HEK293 (cell line): ENCODE data around the gene TLK1.
A peak's percentile ranks its signal among the peaks of the same experiment; 100 is the strongest.

Experiments
- CTCF ChIA-PET: fragments of 350-600 bp; formaldehyde crosslinking; extraction: SDS; loops from one replicate; lab custom pipeline; 2021; ENCODE audit warnings: antibody characterized with exemption; lab: Yijun Ruan, JAX
- POLR2A ChIA-PET: fragments of 300-600 bp; formaldehyde crosslinking; extraction: SDS; loops from one replicate; lab custom pipeline; 2020; ENCODE audit warnings: antibody characterized with exemption, inconsistent platforms; lab: Yijun Ruan, JAX
- H3K27ac ChIP-seq: fragments of 200-500 bp; sonication (Bioruptor generic); 2 replicates; pipeline ENCODE4 v1.5.1; 2014; ENCODE audit warnings: low read depth, low read length, control low read depth, inconsistent platforms; ENCODE audit errors: extremely low read depth
- H3K36me3 ChIP-seq, 2 experiments: fragments of 200-500 bp in 1 of 2; sonication (Bioruptor generic) in 1 of 2; 1 replicate in 1 of 2; 2 replicates in 1 of 2; pipeline ENCODE4 v1.5.1; 2014 to 2017; ENCODE audit warnings: inconsistent platforms in 2 of 2, low read length in 2 of 2; ENCODE audit not compliant: control insufficient read depth in 2 of 2, insufficient read depth in 1 of 2
- H3K4me1 ChIP-seq: fragments of 200-500 bp; sonication (Bioruptor generic); 2 replicates; pipeline ENCODE4 v1.5.1; 2014; ENCODE audit warnings: mild to moderate bottlenecking, low read length, inconsistent platforms; ENCODE audit not compliant: control insufficient read depth, insufficient read depth
- H3K4me3 ChIP-seq: 2 replicates; pipeline ENCODE4 v1.5.1; 2011; ENCODE audit warnings: low read depth, mild to moderate bottlenecking, control low read depth, low read length, moderate library complexity
- H3K9me3 ChIP-seq: fragments of 200-500 bp; sonication (Bioruptor generic); 2 replicates; pipeline ENCODE4 v1.5.1; 2014; ENCODE audit warnings: low read depth, low read length, inconsistent platforms; ENCODE audit not compliant: control insufficient read depth, insufficient read depth
- BCL11A ChIP-seq: fragments of 450-650 bp; formaldehyde crosslinking; IDR thresholded peaks from 2 replicates; pipeline ENCODE4 v1.5.1; 2016; ENCODE audit warnings: low read depth, missing biosample characterization, missing genetic modification characterization
- EGR2 ChIP-seq: fragments of 450-650 bp; formaldehyde crosslinking; IDR thresholded peaks from 2 replicates; pipeline ENCODE4 v1.5.1; 2016; ENCODE audit warnings: low read depth, missing biosample characterization, missing genetic modification characterization
- GFI1B ChIP-seq: fragments of 450-650 bp; formaldehyde crosslinking; IDR thresholded peaks from 2 replicates; pipeline ENCODE4 v1.5.1; 2016; ENCODE audit warnings: missing biosample characterization, missing genetic modification characterization
- HOXC10 ChIP-seq: sonication (generic); formaldehyde crosslinking; IDR thresholded peaks from 2 replicates; pipeline ENCODE4 v1.8.1; 2023; ENCODE audit warnings: mild to moderate bottlenecking, missing genetic modification reagents
- KLF16 ChIP-seq: fragments of 450-650 bp; formaldehyde crosslinking; IDR thresholded peaks from 2 replicates; pipeline ENCODE4 v1.5.1; 2017; ENCODE audit warnings: missing biosample characterization, missing genetic modification characterization
- PRDM1 ChIP-seq: fragments of 450-650 bp; formaldehyde crosslinking; IDR thresholded peaks from 2 replicates; pipeline ENCODE4; 2016; ENCODE audit warnings: missing biosample characterization, missing genetic modification characterization
- ZBTB48 ChIP-seq: fragments of 450-650 bp; formaldehyde crosslinking; IDR thresholded peaks from 2 replicates; pipeline ENCODE4 v1.5.1; 2016; ENCODE audit warnings: missing biosample characterization, missing genetic modification characterization
- ZEB2 ChIP-seq: fragments of 450-650 bp; formaldehyde crosslinking; IDR thresholded peaks from 2 replicates; pipeline ENCODE4 v1.5.1; 2016; ENCODE audit warnings: missing biosample characterization, missing genetic modification characterization
- ZNF133 ChIP-seq: fragments of 450-650 bp; formaldehyde crosslinking; IDR thresholded peaks from 2 replicates; pipeline ENCODE4 v1.5.1; 2016; ENCODE audit warnings: missing biosample characterization, missing genetic modification characterization
- ZNF169 ChIP-seq: fragments of 450-650 bp; formaldehyde crosslinking; IDR thresholded peaks from 2 replicates; pipeline ENCODE4 v1.5.1; 2016; ENCODE audit warnings: missing biosample characterization, missing genetic modification characterization
- ZNF24 ChIP-seq: fragments of 450-650 bp; formaldehyde crosslinking; IDR thresholded peaks from 2 replicates; pipeline ENCODE4 v1.5.1; 2016; ENCODE audit warnings: missing biosample characterization, missing genetic modification characterization
- ZNF48 ChIP-seq: fragments of 450-650 bp; formaldehyde crosslinking; IDR thresholded peaks from 2 replicates; pipeline ENCODE4 v1.5.1; 2016; ENCODE audit warnings: missing biosample characterization, missing genetic modification characterization
- ZNF521 ChIP-seq: fragments of 450-650 bp; formaldehyde crosslinking; IDR thresholded peaks from 2 replicates; pipeline ENCODE4 v1.5.1; 2017; ENCODE audit warnings: missing biosample characterization, mild to moderate bottlenecking, missing genetic modification characterization
- ZNF561 ChIP-seq: fragments of 450-650 bp; IDR thresholded peaks from 2 replicates; pipeline ENCODE4 v1.5.1; 2018; ENCODE audit warnings: missing biosample characterization, missing genetic modification characterization, borderline replicate concordance
- ZNF701 ChIP-seq: fragments of 450-650 bp; formaldehyde crosslinking; IDR thresholded peaks from 2 replicates; pipeline ENCODE4 v1.5.1; 2016; ENCODE audit warnings: missing biosample characterization, missing genetic modification characterization
- ZNF777 ChIP-seq: fragments of 450-650 bp; formaldehyde crosslinking; IDR thresholded peaks from 2 replicates; pipeline ENCODE4 v1.5.1; 2017; ENCODE audit warnings: missing biosample characterization, missing genetic modification characterization, borderline replicate concordance
- TF ChIP-seq, protein P1 (sequence below): fragments of 450-650 bp; formaldehyde crosslinking; IDR thresholded peaks from 2 replicates; pipeline ENCODE4 v1.5.1; 2017; ENCODE audit warnings: missing biosample characterization, missing genetic modification characterization
- TF ChIP-seq, protein P2 (sequence below): fragments of 450-650 bp; formaldehyde crosslinking; conservative IDR thresholded peaks from 2 replicates; pipeline ENCODE4 v1.5.1; 2016; ENCODE audit warnings: low read depth, missing biosample characterization, missing genetic modification characterization
- TF ChIP-seq, protein P3 (sequence below): fragments of 450-650 bp; formaldehyde crosslinking; IDR thresholded peaks from 2 replicates; pipeline ENCODE4 v1.5.1; 2016; ENCODE audit warnings: missing biosample characterization, missing genetic modification characterization, low read depth
- TF ChIP-seq, protein P4 (sequence below): fragments of 450-650 bp; formaldehyde crosslinking; IDR thresholded peaks from 2 replicates; pipeline ENCODE4 v1.5.1; 2016; ENCODE audit warnings: missing biosample characterization, missing genetic modification characterization

Gene TLK1

DNA sequence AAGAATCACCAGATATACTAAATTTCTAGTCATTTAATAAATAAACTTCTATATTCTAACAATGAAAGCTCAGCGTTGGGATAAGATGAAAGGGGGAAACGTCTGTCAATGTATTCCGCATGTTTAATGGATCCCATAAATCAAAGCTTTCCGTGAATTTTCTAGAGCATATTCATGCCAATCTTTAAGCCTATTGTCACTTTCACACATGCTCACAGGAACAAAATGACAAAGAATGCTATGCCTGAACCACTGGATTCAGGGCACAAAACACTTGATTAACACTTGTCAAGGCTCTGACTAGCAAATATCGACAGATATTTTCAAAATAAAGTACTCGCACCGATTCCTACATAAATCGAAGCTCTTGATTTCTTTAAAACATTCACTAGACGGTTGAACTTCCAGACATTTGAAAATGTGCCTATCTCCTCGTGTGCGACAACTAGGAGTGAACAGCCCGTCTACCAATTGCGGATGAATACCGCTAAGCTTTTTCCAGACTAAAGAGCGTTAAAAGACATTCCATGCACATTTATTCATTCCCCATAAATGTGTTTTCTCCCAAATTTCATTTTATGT is 1.8 kb downstream of the TLK1 start:
- H3K9me3 ChIP-seq: no peaks in the 10 kb centered on the region
- H3K36me3 ChIP-seq: no peaks in the 10 kb centered on the region
- TF ChIP-seq, protein P1, sequence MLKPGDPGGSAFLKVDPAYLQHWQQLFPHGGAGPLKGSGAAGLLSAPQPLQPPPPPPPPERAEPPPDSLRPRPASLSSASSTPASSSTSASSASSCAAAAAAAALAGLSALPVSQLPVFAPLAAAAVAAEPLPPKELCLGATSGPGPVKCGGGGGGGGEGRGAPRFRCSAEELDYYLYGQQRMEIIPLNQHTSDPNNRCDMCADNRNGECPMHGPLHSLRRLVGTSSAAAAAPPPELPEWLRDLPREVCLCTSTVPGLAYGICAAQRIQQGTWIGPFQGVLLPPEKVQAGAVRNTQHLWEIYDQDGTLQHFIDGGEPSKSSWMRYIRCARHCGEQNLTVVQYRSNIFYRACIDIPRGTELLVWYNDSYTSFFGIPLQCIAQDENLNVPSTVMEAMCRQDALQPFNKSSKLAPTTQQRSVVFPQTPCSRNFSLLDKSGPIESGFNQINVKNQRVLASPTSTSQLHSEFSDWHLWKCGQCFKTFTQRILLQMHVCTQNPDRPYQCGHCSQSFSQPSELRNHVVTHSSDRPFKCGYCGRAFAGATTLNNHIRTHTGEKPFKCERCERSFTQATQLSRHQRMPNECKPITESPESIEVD (tag by site-specific recombination): 0 out of 2 replicates have a peak, but pooled peaks have one; percentile 4
- no peak for TF ChIP-seq ZNF169 (tag by site-specific recombination)
- TF ChIP-seq GFI1B: no peak
- TF ChIP-seq BCL11A (tag by site-specific recombination): no peak
- no peak for TF ChIP-seq KLF16 (tag by site-specific recombination)
- TF ChIP-seq, protein P2, sequence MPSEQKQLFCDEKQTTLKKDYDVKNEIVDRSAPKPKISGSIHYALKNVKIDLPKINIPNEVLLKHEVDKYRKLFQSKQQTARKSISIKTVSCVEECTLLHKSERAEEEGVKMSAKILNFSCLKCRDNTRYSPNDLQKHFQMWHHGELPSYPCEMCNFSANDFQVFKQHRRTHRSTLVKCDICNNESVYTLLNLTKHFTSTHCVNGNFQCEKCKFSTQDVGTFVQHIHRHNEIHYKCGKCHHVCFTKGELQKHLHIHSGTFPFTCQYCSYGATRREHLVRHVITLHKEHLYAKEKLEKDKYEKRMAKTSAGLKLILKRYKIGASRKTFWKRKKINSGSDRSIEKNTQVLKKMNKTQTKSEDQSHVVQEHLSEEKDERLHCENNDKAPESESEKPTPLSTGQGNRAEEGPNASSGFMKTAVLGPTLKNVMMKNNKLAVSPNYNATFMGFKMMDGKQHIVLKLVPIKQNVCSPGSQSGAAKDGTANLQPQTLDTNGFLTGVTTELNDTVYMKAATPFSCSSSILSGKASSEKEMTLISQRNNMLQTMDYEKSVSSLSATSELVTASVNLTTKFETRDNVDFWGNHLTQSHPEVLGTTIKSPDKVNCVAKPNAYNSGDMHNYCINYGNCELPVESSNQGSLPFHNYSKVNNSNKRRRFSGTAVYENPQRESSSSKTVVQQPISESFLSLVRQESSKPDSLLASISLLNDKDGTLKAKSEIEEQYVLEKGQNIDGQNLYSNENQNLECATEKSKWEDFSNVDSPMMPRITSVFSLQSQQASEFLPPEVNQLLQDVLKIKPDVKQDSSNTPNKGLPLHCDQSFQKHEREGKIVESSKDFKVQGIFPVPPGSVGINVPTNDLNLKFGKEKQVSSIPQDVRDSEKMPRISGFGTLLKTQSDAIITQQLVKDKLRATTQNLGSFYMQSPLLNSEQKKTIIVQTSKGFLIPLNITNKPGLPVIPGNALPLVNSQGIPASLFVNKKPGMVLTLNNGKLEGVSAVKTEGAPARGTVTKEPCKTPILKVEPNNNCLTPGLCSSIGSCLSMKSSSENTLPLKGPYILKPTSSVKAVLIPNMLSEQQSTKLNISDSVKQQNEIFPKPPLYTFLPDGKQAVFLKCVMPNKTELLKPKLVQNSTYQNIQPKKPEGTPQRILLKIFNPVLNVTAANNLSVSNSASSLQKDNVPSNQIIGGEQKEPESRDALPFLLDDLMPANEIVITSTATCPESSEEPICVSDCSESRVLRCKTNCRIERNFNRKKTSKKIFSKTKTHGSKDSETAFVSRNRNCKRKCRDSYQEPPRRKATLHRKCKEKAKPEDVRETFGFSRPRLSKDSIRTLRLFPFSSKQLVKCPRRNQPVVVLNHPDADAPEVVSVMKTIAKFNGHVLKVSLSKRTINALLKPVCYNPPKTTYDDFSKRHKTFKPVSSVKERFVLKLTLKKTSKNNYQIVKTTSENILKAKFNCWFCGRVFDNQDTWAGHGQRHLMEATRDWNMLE: no peak
- TF ChIP-seq PRDM1 (tag by site-specific recombination): peak; percentile 79
- TF ChIP-seq ZNF701 (tag by site-specific recombination): no peak
- TF ChIP-seq ZNF48 (tag by site-specific recombination): no peak
- TF ChIP-seq ZEB2 (tag by site-specific recombination): no peak
- TF ChIP-seq ZNF561 (tag by site-specific recombination): 0 out of 2 replicates have a peak, but pooled peaks have one; percentile 11
- CTCF ChIA-PET: interaction anchor here (0.6 to 1.7 kb wide), 16 partner anchors 9 to 289 kb away, joined by 3 to 8 read pairs (median 3); no protein-coding TSS in a partner anchor
- peaks cover 12% of the 10 kb centered on the region for H3K4me1 ChIP-seq
- POLR2A ChIA-PET: interaction anchor here (0.6 to 1.3 kb wide), 3 partner anchors 22 to 276 kb away, joined by 3 to 4 read pairs (median 3); partner anchors contain the start of gene DCAF17
- H3K27ac ChIP-seq: peak overlapping the region; percentile 95
- H3K4me3 ChIP-seq: peak overlapping the region; percentile 96

DNA sequence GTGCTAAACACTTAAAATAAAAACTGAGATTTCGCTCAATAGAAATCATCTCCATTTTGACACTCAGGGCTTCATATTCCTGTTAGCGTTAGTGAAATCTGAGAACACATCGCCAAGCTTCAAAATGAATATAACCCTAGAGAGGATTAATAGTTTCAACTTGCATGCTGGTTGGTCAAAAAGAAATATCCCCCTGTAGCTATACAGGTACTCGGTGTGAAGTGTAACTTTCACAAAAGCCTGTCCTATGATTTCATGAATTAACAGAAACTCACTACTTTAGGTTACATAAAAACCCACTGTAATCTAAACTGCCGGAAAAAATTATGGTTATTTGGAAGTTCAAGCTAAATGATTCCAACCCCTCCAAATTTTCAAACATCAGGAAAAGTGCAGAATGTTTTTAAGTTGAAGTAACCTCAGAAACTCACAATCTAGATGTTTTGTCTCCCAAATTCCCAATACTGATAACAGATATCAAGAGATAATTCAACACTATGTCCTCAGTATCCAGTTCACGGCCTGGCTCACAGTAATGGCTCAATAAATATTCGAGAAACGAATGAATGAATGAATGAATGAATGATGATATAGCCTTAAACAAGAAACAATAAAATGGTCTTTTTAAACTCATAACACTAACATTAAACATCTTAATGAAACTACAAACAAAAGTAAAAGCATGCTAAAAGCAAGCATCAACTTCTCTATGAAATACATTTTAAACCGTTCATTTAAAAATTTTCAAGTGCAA is 2.5 kb downstream of the TLK1 start:
- no peaks in the 10 kb centered on the region for H3K36me3 ChIP-seq
- H3K9me3 ChIP-seq: no peaks in the 10 kb centered on the region
- H3K4me3 ChIP-seq: peak overlapping the region; percentile 96
- peaks cover 15% of the 10 kb centered on the region for H3K4me1 ChIP-seq
- POLR2A ChIA-PET: interaction anchor here (1.3 kb wide), 2 partner anchors 21 to 185 kb away, joined by 3 to 4 read pairs; no protein-coding TSS in a partner anchor
- CTCF ChIA-PET: interaction anchor here (0.6 to 1.7 kb wide), 15 partner anchors 8 to 315 kb away, joined by 3 to 8 read pairs (median 3); no protein-coding TSS in a partner anchor
- no peak overlapping the region for H3K27ac ChIP-seq
- TF ChIP-seq ZNF24 (tag by site-specific recombination): peak; percentile 96
- no peak for TF ChIP-seq HOXC10 (CRISPR knock-in tag)
- no peak for TF ChIP-seq ZNF777 (tag by site-specific recombination)
- TF ChIP-seq, protein P3, sequence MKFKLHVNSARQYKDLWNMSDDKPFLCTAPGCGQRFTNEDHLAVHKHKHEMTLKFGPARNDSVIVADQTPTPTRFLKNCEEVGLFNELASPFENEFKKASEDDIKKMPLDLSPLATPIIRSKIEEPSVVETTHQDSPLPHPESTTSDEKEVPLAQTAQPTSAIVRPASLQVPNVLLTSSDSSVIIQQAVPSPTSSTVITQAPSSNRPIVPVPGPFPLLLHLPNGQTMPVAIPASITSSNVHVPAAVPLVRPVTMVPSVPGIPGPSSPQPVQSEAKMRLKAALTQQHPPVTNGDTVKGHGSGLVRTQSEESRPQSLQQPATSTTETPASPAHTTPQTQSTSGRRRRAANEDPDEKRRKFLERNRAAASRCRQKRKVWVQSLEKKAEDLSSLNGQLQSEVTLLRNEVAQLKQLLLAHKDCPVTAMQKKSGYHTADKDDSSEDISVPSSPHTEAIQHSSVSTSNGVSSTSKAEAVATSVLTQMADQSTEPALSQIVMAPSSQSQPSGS (tag by site-specific recombination): no peak
- TF ChIP-seq ZNF521 (tag by site-specific recombination): no peak
- TF ChIP-seq EGR2 (tag by site-specific recombination): no peak
- TF ChIP-seq, protein P1 (tag by site-specific recombination): peak; percentile 20; the same call in 1 of the 2 replicates
- TF ChIP-seq, protein P4, sequence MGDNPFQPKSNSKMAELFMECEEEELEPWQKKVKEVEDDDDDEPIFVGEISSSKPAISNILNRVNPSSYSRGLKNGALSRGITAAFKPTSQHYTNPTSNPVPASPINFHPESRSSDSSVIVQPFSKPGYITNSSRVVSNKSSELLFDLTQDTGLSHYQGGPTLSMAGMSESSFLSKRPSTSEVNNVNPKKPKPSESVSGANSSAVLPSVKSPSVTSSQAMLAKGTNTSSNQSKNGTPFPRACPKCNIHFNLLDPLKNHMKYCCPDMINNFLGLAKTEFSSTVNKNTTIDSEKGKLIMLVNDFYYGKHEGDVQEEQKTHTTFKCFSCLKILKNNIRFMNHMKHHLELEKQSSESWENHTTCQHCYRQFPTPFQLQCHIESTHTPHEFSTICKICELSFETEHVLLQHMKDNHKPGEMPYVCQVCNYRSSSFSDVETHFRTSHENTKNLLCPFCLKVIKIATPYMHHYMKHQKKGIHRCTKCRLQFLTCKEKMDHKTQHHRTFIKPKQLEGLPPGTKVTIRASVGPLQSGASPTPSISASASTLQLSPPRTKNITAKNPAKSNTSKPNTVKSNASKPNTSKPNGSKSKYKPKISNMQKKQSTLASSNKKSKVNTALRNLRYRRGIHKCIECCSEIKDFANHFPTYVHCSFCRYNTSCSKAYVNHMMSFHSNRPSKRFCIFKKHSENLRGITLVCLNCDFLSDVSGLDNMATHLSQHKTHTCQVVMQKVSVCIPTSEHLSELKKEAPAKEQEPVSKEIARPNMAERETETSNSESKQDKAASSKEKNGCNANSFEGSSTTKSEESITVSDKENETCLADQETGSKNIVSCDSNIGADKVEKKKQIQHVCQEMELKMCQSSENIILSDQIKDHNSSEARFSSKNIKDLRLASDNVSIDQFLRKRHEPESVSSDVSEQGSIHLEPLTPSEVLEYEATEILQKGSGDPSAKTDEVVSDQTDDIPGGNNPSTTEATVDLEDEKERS (tag by site-specific recombination): no peak
- TF ChIP-seq ZNF133 (tag by site-specific recombination): no peak
- no peak for TF ChIP-seq ZBTB48 (tag by site-specific recombination)
